SH-SY5Y (cell line): ENCODE measurements around the gene USH2A.

Experiments
- GATA2 ChIP-seq: IDR thresholded peaks from 2 replicates; pipeline ENCODE4 v1.6.1; 2011; ENCODE audit warnings: mild to moderate bottlenecking, low read depth, low read length
- GATA3 ChIP-seq: IDR thresholded peaks from 2 replicates; pipeline ENCODE4 v1.6.1; 2011; ENCODE audit warnings: low read depth, mild to moderate bottlenecking, low read length, moderate library complexity

USH2A gene

DNA sequence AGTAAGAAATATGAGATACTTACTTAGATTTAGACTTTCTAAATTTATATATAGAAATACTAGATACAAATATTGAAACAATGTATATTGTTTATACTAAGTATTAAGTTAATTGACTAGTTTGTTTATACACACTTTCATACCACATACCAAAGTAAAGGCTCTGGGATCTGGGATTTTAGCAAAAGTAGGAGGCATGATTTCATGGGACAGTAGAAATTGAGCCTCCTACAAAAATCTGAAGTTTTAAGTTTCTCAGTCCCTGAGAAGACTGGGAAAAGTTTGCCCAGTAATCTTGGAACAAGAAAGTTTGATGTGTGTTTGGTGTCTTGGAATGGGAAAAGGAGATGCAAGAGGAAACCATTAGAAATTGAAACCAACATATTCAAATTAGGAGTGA is 825.3 kb downstream of the USH2A start:
- TF ChIP-seq GATA3: no peak
- TF ChIP-seq GATA2: no peak

DNA sequence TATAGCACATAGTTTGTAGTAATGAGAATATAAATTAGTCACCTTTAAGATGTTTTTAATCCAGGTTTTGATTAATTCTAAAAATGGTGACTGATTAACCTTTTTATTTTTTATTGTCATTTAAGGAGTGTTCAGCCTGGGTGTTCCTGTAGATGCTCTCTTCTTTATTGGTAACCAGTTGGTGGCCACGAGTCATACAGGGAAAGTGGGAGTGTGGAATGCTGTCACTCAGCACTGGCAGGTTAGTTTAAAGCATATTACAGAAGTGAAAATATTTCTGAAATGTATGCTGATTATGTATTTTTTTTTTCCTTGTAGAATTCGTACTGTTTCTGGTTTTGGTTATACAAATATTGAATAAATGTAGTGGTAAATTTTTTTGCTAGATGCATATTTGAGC is 828.0 kb downstream of the USH2A start:
- TF ChIP-seq GATA2 (no peak), GATA3 (no peak)

DNA sequence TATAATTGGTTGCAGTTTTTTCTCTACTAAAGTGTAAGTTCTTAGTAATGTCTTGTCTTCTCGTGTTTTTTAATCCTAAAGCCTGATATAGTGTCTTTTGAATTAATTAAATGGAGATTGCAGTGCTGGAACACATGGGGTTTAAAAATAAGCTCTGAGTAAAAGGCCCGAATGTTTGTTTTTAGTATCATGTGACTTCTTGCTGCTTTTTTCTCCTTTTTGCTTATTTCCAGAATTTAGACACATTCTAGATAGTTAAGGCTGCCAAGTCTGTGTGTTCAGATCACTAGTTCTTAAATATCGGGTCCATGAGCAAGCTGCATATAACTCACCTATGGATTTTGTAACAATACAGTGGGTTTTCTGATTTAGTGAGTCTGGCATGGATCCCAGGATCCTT is 828.6 kb downstream of the USH2A start:
- TF ChIP-seq GATA2: no peak
- TF ChIP-seq GATA3: no peak

DNA sequence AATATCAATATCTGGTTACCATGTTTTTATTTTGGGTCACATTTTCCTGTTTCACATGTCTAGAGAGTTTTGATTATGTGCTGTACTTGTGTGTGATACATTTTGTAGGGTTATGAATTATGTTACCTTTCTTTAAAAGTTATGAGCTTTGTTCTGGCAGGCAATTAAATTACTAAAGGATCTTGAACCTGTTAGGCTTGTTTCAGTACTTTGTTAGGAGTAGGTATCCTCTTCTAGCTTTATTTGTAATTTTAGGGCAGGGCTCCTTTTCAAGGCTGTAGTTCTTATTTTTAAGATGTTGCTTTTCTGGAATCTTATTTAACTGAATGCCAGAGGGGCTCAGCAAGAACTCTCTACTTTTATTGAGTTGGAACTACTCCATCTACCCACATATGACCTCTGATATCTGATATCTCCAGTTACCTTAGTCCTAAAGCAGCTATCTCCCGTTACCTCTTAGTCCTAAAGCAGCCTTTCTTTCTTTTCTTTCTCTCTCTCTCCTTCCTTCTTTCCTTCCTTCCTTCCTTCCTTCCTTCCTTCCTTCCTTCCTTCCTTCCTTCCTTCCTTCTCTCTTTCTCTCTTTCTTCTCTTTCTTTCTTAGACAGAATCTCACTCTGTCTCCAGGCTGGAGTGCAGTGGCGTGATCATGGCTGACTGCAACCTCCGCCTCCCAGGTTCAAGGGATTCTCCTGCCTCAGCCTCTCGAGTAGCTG is 832.3 kb downstream of the USH2A start:
- no peak for TF ChIP-seq GATA2

DNA sequence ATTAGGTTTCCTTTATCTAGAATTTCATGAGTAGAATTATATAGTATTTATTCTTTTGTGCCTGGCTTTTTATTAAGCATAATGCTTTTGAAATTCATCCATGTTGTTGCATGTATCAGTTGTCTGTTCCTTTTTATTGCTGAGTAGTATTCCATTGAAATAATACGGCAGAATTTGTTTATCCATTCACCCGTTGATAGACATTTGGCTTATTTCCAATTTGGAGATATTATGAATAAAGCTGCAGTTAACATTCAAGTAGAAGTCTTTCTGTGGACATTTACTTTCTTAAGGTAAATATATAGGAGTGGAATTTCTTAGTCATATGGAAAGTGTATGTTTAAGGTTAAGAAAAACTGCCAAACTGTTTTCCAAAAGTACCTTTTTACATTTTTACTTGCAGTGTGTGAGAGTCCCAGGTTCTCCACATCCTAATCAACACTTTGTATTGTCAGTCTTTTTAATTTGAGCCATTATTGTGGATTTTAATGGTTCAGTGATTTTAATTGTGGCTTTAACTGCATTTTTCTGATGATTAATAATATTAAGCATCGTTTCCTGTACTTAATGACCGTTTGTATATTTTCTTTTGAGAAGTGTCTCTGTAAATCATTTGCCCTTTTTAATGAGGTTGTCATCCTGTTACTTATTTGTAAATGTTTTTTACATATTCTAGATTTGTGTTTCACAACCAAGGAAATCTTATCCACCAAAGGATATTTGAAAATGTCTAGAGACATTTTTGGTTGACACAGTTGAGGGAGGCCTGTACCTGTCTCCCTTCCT is 833.4 kb downstream of the USH2A start:
- TF ChIP-seq GATA2: no peak

DNA sequence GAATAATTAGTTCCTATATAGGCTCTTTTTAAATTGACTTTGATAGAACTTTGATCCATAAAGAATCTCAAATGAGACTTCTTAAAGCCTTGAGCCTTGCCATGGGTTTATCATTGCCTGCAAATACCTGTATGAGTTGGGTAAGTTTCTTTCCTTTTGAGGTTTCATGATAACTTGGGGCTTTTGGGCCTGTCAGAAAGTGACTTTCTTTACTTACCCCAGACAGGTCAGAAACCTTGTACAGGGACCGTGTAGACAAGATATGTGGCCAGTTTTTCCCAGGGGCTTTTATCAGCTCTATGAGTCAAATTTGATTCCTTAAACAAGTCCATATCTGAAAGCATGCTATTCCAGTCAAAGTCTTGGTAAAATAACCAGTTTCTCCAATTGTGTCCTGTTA is 838.9 kb downstream of the USH2A start:
- no peak for TF ChIP-seq GATA2
- TF ChIP-seq GATA3: no peak

DNA sequence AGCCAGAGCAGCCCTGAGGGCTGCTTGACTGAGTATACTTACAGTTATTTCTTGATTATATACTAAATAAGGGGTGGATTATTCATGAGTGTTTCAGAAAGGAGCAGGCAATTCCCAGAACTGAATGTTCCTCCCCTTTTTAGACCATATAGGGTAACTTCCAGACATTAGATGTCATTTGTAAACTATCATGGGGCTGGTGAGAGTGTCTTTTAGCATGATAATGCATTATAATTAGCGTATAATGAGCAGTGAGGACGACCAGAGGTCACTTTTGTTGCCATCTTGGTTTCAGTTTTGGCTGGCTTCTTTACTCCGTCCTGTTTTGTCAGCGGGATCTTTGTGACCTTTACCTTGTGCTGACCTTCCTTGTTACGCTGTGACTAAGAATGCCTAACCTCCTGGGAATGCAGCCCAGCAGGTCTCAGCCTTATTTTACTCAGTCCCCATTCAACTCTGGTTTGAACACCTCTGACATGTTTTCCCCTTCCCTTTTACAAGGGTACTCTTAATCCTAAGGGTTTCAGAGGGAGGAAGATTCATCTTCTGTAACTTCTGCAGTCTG is 840.0 kb downstream of the USH2A start:
- no peak for TF ChIP-seq GATA2
- no peak for TF ChIP-seq GATA3

DNA sequence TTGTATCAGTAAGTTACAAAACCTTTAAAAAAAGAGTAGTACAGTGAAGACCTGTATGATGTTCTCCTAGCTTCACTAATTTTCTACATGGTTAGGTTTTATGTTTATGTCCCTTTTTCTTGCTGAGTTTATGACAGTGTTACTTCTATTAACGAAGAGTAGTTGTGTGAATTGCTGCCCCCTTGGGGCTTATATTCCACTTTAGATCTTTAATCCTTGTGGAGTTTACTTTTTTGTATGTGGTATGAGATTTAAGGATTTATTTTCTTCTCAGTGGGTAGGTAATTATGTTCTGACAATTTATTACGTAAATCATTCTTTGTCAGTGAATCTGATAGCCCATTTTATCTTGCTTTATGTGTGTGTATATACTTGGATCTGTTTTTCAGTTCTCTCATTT is 841.4 kb downstream of the USH2A start:
- TF ChIP-seq GATA3: no peak
- no peak for TF ChIP-seq GATA2
